Fibroblast of lung (primary cell): ENCODE data around the gene GUCD1.

Experiments
- EZH2 ChIP-seq: IDR thresholded peaks from 2 replicates; pipeline ENCODE4 v1.5.1; 2012; ENCODE audit warnings: low read length, control low read depth, mild to moderate bottlenecking; ENCODE audit errors: missing control alignments
- TF ChIP-seq, protein P1 (sequence below), 2 donors: IDR thresholded peaks in 1 of 2; conservative IDR thresholded peaks in 1 of 2; 1 replicate in 1 of 2; 2 replicates in 1 of 2; pipeline ENCODE4 v1.5.1; 2011 to 2012; ENCODE audit warnings: low read length in 2 of 2, control low read depth in 1 of 2, inconsistent platforms in 1 of 2, low read depth in 1 of 2, mild to moderate bottlenecking in 1 of 2

DNA sequence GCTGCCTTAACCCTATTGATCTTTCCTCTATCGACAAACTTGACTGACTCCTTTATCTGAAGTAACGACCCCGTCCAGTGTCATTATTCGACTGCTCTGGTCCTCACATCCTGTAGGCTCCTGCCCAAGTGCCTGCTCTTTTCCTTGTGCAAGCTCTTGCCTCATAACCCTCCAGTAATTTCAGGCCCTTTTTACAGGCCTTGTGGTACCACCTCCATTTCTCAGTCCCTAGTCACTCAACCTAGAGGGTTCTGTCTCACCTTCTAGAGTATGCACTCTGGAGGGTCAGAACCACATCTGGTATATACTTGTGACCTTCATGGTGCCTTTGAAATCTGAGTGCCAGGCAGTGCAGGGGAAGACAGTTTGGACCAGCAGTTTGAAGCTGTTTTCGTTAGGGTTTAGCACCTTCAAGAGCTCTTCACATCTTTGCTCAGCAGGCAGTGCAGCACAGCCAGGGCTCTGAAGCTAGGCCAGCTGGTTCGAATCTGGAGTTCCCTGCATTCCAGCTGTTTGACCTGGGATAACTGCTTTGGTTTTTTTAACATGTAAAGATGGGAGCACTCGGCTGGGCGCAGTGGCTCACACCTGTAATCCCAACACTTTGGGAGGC, 12.1 kb upstream of the GUCD1 start:
- TF ChIP-seq, protein P1, sequence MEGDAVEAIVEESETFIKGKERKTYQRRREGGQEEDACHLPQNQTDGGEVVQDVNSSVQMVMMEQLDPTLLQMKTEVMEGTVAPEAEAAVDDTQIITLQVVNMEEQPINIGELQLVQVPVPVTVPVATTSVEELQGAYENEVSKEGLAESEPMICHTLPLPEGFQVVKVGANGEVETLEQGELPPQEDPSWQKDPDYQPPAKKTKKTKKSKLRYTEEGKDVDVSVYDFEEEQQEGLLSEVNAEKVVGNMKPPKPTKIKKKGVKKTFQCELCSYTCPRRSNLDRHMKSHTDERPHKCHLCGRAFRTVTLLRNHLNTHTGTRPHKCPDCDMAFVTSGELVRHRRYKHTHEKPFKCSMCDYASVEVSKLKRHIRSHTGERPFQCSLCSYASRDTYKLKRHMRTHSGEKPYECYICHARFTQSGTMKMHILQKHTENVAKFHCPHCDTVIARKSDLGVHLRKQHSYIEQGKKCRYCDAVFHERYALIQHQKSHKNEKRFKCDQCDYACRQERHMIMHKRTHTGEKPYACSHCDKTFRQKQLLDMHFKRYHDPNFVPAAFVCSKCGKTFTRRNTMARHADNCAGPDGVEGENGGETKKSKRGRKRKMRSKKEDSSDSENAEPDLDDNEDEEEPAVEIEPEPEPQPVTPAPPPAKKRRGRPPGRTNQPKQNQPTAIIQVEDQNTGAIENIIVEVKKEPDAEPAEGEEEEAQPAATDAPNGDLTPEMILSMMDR (conservative IDR thresholded peaks at IDR 0.05 in 1 of 2, IDR thresholded peaks at IDR 0.05 in 1 of 2; ENCODE audit: low read depth in 1 of 2, low read length in 2 of 2), result no peak
- TF ChIP-seq EZH2, result no peak
